Kidney tubule cell (primary cell): ENCODE results near the gene LHX1.

Experiments
- DNase-seq: peaks from one replicate; pipeline ENCODE4 v3.0.0-alpha.2; 2018; ENCODE audit warnings: low spot score

The LHX1 gene

GRCh38 chr17:36937001-36937958, at the start of gene LHX1:
TSS of gene LHX1 (plus strand) at chr17:36937475. CDS start at chr17:36938198, 723 bp downstream.
- no peak for DNase-seq

GRCh38 chr17:36888236-36888951, 48.9 kb upstream of the LHX1 start:
- DNase-seq: no peak

- no peak for DNase-seq
These were observed 47.4 kb upstream of the LHX1 start for GRCh38 chr17:36889770-36890349.

- DNase-seq: no peak
These were observed 46.7 kb upstream of the LHX1 start for GRCh38 chr17:36890398-36891168.

- DNase-seq: no peak
These were observed 45.0 kb upstream of the LHX1 start for GRCh38 chr17:36892112-36892838.

GRCh38 chr17:36894177-36894576, 43.1 kb upstream of the LHX1 start:
- no peak for DNase-seq

- no peak for DNase-seq
These were observed 42.4 kb upstream of the LHX1 start for GRCh38 chr17:36894925-36895324.

- DNase-seq: peak; percentile 58
These were observed 37.8 kb upstream of the LHX1 start for GRCh38 chr17:36899250-36900159.

GRCh38 chr17:36900160-36900512, 37.1 kb upstream of the LHX1 start:
- no peak for DNase-seq

- peak; percentile 99 for DNase-seq
These were observed 35.8 kb upstream of the LHX1 start for GRCh38 chr17:36901506-36901905.

- DNase-seq: no peak
These were observed 29.9 kb upstream of the LHX1 start for GRCh38 chr17:36907407-36907806.

- DNase-seq: no peak
These were observed 26.8 kb upstream of the LHX1 start for GRCh38 chr17:36910513-36910912.

GRCh38 chr17:36911001-36911400, 26.3 kb upstream of the LHX1 start:
- peak; percentile 62 for DNase-seq

GRCh38 chr17:36913132-36913531, 24.1 kb upstream of the LHX1 start:
- DNase-seq: no peak

GRCh38 chr17:36918211-36918691, 19.0 kb upstream of the LHX1 start:
- DNase-seq: peak; percentile 81

- DNase-seq: no peak
These were observed 17.8 kb upstream of the LHX1 start for GRCh38 chr17:36919407-36919968.

- DNase-seq: peak; percentile 93
These were observed 17.0 kb upstream of the LHX1 start for GRCh38 chr17:36920032-36921005.

- DNase-seq: peak; percentile 99
These were observed 16.0 kb upstream of the LHX1 start for GRCh38 chr17:36921095-36921851.
